Liver (tissue), 9 donors: ENCODE results near the gene NCOA3. TPM values are rescaled to one million over a fixed set of nuclear protein-coding genes. Genes with fewer than 3 reads are reported as not detected.
"Not testable (repeated sequence)": the region's sequence is repeated elsewhere in the genome, so short reads cannot be mapped to it uniquely, and the experiment has no call there.

Source experiments
- DNase-seq: peaks from one replicate; pipeline ENCODE4 v3.0.0-alpha.2; 2017; ENCODE audit warnings: low spot score
- H3K27ac ChIP-seq, 2 donors: one replicate each; pipeline ENCODE4 v1.7.0; 2013; ENCODE audit warnings: inconsistent platforms in 2 of 2, low read length in 2 of 2, control low read depth in 1 of 2, low read depth in 1 of 2, mild to moderate bottlenecking in 1 of 2
- H3K27me3 ChIP-seq, 4 donors: one replicate each; pipeline versions ENCODE4 v1.6.1 to v1.7.0; 2013; ENCODE audit warnings: low read length in 3 of 4, inconsistent platforms in 1 of 4, mild to moderate bottlenecking in 1 of 4, moderate library complexity in 1 of 4; ENCODE audit not compliant: control insufficient read depth in 4 of 4, insufficient read depth in 4 of 4
- H3K36me3 ChIP-seq, 4 donors: one replicate each; pipeline versions ENCODE4 v1.6.1 to v1.7.0; 2013; ENCODE audit warnings: low read length in 3 of 4, mild to moderate bottlenecking in 3 of 4, low read depth in 1 of 4, moderate library complexity in 1 of 4; ENCODE audit not compliant: control insufficient read depth in 4 of 4, insufficient read depth in 3 of 4
- H3K4me1 ChIP-seq, 4 donors: one replicate each; pipeline versions ENCODE4 v1.6.1 to v1.7.0; 2013; ENCODE audit warnings: low read length in 3 of 4, mild to moderate bottlenecking in 3 of 4, moderate library complexity in 1 of 4; ENCODE audit not compliant: control insufficient read depth in 4 of 4, insufficient read depth in 4 of 4
- H3K4me3 ChIP-seq, 3 donors: one replicate each; pipeline versions ENCODE4 v1.6.1 to v1.7.0; 2013; ENCODE audit warnings: low read length in 3 of 3, control low read depth in 1 of 3, low read depth in 1 of 3, mild to moderate bottlenecking in 1 of 3
- H3K9ac ChIP-seq, 2 donors: one replicate each; pipeline ENCODE4 v1.7.0; 2013; ENCODE audit warnings: low read length in 2 of 2, mild to moderate bottlenecking in 2 of 2, moderate library complexity in 2 of 2, control low read depth in 1 of 2, low read depth in 1 of 2
- H3K9me3 ChIP-seq, 4 donors: one replicate each; pipeline versions ENCODE4 v1.6.1 to v1.7.0; 2013; ENCODE audit warnings: low read length in 3 of 4; ENCODE audit not compliant: control insufficient read depth in 4 of 4
- EGR1 ChIP-seq, 2 donors: IDR thresholded peaks; 2 replicates each; pipeline ENCODE4 v1.6.1; 2016 to 2018; ENCODE audit warnings: antibody characterized with exemption in 2 of 2, low read depth in 2 of 2
- FOXA1 ChIP-seq: IDR thresholded peaks from 2 replicates; pipeline ENCODE4 v1.6.1; 2016; ENCODE audit warnings: antibody characterized with exemption
- FOXA2 ChIP-seq: IDR thresholded peaks from 2 replicates; pipeline ENCODE4 v1.6.1; 2016; ENCODE audit warnings: antibody characterized with exemption
- GABPA ChIP-seq, 2 donors: IDR thresholded peaks in 1 of 2; conservative IDR thresholded peaks in 1 of 2; 2 replicates each; pipeline ENCODE4 v1.6.1; 2016; ENCODE audit warnings: antibody characterized with exemption in 2 of 2, mild to moderate bottlenecking in 1 of 2, moderate library complexity in 1 of 2
- HNF4A ChIP-seq, 2 donors: conservative IDR thresholded peaks; 2 replicates each; pipeline ENCODE4 v1.6.1; 2016; ENCODE audit warnings: antibody characterized with exemption in 2 of 2, mild to moderate bottlenecking in 2 of 2
- HNF4G ChIP-seq: IDR thresholded peaks from 2 replicates; pipeline ENCODE4 v1.6.1; 2016; ENCODE audit warnings: antibody characterized with exemption
- JUND ChIP-seq, 2 donors: IDR thresholded peaks; 2 replicates each; pipeline ENCODE4 v1.6.1; 2016; ENCODE audit warnings: antibody characterized with exemption in 2 of 2
- NR2F2 ChIP-seq: IDR thresholded peaks from 2 replicates; pipeline ENCODE4 v1.6.1; 2016; ENCODE audit warnings: antibody characterized with exemption
- RAD21 ChIP-seq, 2 donors: IDR thresholded peaks; 2 replicates each; pipeline ENCODE4 v1.6.1; 2016; ENCODE audit warnings: antibody characterized with exemption in 2 of 2, mild to moderate bottlenecking in 2 of 2
- RXRA ChIP-seq, 2 donors: IDR thresholded peaks; 2 replicates each; pipeline ENCODE4 v1.6.1; 2017 to 2018; ENCODE audit warnings: antibody characterized with exemption in 2 of 2, mild to moderate bottlenecking in 1 of 2
- SP1 ChIP-seq: IDR thresholded peaks from 2 replicates; pipeline ENCODE4 v1.6.1; 2018; ENCODE audit warnings: antibody characterized with exemption, mild to moderate bottlenecking
- TAF1 ChIP-seq: conservative IDR thresholded peaks from 2 replicates; pipeline ENCODE4 v1.6.1; 2016; ENCODE audit warnings: antibody characterized with exemption, mild to moderate bottlenecking
- YY1 ChIP-seq: IDR thresholded peaks from 2 replicates; pipeline ENCODE4 v1.6.1; 2016; ENCODE audit warnings: antibody characterized with exemption, mild to moderate bottlenecking
- WGBS: extraction: QIAGEN DNeasy Blood & Tissue Kit; methylation state at CpG from one replicate; pipeline ENCODE4 v1.1.7; 2013; 5-methylcytosine and 5-hydroxymethylcytosine counted together
- polyA plus RNA-seq, 2 donors: library from polyadenylated mRNA; stranded (reverse) in 1 of 2; unstranded in 1 of 2; fragments of 200-250 nt in 1 of 2; fragments of >200 nt in 1 of 2; fragmentation: Nextera tagmentation in 1 of 2; extraction: Ambion mirVana in 1 of 2; gene quantifications; one replicate each; pipeline versions ENCODE4 v1.2.1 to v1.2.3, GENCODE V29; 2013 to 2015
- total RNA-seq, 2 donors: library from RNA; depleted of rRNA; stranded (reverse); fragments of >200 nt; gene quantifications; one replicate each; pipeline ENCODE4 v1.2.3, GENCODE V29; 2014
- TF ChIP-seq, protein P1 (sequence below): IDR thresholded peaks from 2 replicates; pipeline ENCODE4 v1.6.1; 2016; ENCODE audit warnings: antibody characterized with exemption
- TF ChIP-seq, protein P2 (sequence below): IDR thresholded peaks from 2 replicates; pipeline ENCODE4 v1.6.1; 2016; ENCODE audit warnings: antibody characterized with exemption
- TF ChIP-seq, protein P3 (sequence below): IDR thresholded peaks from 2 replicates; pipeline ENCODE4 v1.6.1; 2016; ENCODE audit warnings: antibody characterized with exemption, mild to moderate bottlenecking
- TF ChIP-seq, protein P4 (sequence below): IDR thresholded peaks from 2 replicates; pipeline ENCODE4 v1.6.1; 2016; ENCODE audit warnings: antibody characterized with exemption
- TF ChIP-seq, protein P5 (sequence below): fragments of 150-350 bp; IDR thresholded peaks from 2 replicates; pipeline ENCODE4 v1.5.1; 2017; ENCODE audit warnings: improper control_type of control experiment, low read depth, low read length; ENCODE audit not compliant: missing input control
- donor health status: healthy.
- donor health status: healthy.
- donor health status: healthy.
- donor health status: healthy.
- donor health status: healthy.

NCOA3 gene
- total and polyA plus RNA-seq, 4 donors, result 3.8 to 18.2 (median 8.9) TPM

DNA sequence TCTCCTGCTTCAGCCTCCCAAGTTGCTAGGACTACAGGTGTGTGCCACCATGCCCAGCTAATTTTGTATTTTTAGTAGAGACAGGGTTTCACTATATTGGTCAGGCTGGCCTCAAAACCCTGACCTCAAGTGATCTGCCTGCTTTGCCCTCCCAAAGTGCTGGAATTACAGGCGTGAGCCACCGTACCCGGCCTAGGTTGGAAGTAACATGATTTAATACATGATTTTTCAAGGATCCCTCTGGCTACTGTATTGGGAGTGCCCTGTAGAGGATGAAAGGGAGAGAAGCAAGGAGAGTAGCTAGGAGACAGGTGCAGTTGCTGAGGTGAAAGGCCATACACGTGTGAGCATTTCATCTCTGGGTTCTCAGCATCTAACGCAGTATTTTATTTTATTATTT lies 2.6 kb upstream of the NCOA3 start:
- TF ChIP-seq HNF4G, result no peak
- TF ChIP-seq, protein P1, sequence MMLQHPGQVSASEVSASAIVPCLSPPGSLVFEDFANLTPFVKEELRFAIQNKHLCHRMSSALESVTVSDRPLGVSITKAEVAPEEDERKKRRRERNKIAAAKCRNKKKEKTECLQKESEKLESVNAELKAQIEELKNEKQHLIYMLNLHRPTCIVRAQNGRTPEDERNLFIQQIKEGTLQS, result no peak
- TF ChIP-seq HNF4A (conservative IDR thresholded peaks at IDR 0.05), result no peak
- no peak for TF ChIP-seq TAF1
- TF ChIP-seq RAD21 (IDR thresholded peaks at IDR 0.05), result no peak
- TF ChIP-seq EGR1 (IDR thresholded peaks at IDR 0.05; ENCODE audit: low read depth in 2 of 2), result no peak
- TF ChIP-seq, protein P2, sequence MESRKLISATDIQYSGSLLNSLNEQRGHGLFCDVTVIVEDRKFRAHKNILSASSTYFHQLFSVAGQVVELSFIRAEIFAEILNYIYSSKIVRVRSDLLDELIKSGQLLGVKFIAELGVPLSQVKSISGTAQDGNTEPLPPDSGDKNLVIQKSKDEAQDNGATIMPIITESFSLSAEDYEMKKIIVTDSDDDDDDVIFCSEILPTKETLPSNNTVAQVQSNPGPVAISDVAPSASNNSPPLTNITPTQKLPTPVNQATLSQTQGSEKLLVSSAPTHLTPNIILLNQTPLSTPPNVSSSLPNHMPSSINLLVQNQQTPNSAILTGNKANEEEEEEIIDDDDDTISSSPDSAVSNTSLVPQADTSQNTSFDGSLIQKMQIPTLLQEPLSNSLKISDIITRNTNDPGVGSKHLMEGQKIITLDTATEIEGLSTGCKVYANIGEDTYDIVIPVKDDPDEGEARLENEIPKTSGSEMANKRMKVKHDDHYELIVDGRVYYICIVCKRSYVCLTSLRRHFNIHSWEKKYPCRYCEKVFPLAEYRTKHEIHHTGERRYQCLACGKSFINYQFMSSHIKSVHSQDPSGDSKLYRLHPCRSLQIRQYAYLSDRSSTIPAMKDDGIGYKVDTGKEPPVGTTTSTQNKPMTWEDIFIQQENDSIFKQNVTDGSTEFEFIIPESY, result no peak
- TF ChIP-seq, protein P3, sequence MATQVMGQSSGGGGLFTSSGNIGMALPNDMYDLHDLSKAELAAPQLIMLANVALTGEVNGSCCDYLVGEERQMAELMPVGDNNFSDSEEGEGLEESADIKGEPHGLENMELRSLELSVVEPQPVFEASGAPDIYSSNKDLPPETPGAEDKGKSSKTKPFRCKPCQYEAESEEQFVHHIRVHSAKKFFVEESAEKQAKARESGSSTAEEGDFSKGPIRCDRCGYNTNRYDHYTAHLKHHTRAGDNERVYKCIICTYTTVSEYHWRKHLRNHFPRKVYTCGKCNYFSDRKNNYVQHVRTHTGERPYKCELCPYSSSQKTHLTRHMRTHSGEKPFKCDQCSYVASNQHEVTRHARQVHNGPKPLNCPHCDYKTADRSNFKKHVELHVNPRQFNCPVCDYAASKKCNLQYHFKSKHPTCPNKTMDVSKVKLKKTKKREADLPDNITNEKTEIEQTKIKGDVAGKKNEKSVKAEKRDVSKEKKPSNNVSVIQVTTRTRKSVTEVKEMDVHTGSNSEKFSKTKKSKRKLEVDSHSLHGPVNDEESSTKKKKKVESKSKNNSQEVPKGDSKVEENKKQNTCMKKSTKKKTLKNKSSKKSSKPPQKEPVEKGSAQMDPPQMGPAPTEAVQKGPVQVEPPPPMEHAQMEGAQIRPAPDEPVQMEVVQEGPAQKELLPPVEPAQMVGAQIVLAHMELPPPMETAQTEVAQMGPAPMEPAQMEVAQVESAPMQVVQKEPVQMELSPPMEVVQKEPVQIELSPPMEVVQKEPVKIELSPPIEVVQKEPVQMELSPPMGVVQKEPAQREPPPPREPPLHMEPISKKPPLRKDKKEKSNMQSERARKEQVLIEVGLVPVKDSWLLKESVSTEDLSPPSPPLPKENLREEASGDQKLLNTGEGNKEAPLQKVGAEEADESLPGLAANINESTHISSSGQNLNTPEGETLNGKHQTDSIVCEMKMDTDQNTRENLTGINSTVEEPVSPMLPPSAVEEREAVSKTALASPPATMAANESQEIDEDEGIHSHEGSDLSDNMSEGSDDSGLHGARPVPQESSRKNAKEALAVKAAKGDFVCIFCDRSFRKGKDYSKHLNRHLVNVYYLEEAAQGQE, result no peak
- TF ChIP-seq SP1, result no peak
- TF ChIP-seq RXRA (IDR thresholded peaks at IDR 0.05), result no peak
- TF ChIP-seq GABPA (IDR thresholded peaks at IDR 0.05 in 1 of 2, conservative IDR thresholded peaks at IDR 0.05 in 1 of 2), result no peak
- TF ChIP-seq FOXA2, result no peak
- TF ChIP-seq, protein P4, sequence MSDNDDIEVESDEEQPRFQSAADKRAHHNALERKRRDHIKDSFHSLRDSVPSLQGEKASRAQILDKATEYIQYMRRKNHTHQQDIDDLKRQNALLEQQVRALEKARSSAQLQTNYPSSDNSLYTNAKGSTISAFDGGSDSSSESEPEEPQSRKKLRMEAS, result no peak
- no peak for TF ChIP-seq YY1
- no peak for TF ChIP-seq NR2F2
- TF ChIP-seq, protein P5, sequence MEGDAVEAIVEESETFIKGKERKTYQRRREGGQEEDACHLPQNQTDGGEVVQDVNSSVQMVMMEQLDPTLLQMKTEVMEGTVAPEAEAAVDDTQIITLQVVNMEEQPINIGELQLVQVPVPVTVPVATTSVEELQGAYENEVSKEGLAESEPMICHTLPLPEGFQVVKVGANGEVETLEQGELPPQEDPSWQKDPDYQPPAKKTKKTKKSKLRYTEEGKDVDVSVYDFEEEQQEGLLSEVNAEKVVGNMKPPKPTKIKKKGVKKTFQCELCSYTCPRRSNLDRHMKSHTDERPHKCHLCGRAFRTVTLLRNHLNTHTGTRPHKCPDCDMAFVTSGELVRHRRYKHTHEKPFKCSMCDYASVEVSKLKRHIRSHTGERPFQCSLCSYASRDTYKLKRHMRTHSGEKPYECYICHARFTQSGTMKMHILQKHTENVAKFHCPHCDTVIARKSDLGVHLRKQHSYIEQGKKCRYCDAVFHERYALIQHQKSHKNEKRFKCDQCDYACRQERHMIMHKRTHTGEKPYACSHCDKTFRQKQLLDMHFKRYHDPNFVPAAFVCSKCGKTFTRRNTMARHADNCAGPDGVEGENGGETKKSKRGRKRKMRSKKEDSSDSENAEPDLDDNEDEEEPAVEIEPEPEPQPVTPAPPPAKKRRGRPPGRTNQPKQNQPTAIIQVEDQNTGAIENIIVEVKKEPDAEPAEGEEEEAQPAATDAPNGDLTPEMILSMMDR, result no peak
- TF ChIP-seq JUND (IDR thresholded peaks at IDR 0.05), result no peak
- no peak for TF ChIP-seq FOXA1
- no peak overlapping the region for H3K27ac ChIP-seq

DNA sequence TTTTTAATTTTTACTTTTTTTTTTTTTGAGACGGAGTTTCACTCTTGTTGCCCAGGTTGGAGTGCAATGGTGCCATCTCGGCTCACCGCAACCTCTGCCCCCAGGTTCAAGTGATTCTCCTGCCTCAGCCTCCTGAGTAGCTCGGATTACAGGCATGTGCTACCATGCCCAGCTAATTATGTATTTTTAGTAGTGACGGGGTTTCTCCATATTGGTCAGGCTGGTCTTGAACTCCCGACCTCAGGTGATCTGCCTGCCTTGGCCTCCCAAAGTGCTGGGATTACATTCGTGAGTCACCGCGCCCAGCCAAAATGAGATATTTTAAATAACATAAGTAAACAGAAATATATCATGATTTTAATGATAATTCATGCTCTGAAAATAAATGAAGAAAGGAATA lies 1.6 kb upstream of the NCOA3 start:
- not testable (repeated sequence) for H3K9me3 ChIP-seq, H3K27ac ChIP-seq, H3K36me3 ChIP-seq, H3K9ac ChIP-seq, H3K27me3 ChIP-seq, H3K4me3 ChIP-seq, DNase-seq
- H3K4me1 ChIP-seq, result peaks cover 0 to 19% (median 11%) of the 10 kb centered on the region in 4 donors
- 96% methylated on average over 9 of the region's 9 CpGs for WGBS

More for the DNA sequence above, 2.6 kb upstream of the NCOA3 start:
- WGBS, result 97% methylated on average over 5 of the region's 5 CpGs
- no peaks in the 10 kb centered on the region for H3K36me3 ChIP-seq
- H3K9me3 ChIP-seq, result no peaks in the 10 kb centered on the region
- H3K9ac ChIP-seq, result no peak overlapping the region
- H3K4me3 ChIP-seq, result no peak overlapping the region
- peaks cover under 1 to 21% (median 13%) of the 10 kb centered on the region in 4 donors for H3K4me1 ChIP-seq
- no peaks in the 10 kb centered on the region for H3K27me3 ChIP-seq
- no peak for DNase-seq
